Stimulated activated CD4-positive, alpha-beta T cell treated with anti-CD3 and anti-CD28 coated beads, Interleukin-15, amount 100 ng/mL, for 48 hours (primary cell): ENCODE measurements around the gene LZTS2.
"Not testable (repeated sequence)": the region's sequence is repeated elsewhere in the genome, so short reads cannot be mapped to it uniquely, and the experiment has no call there.

ENCODE experiments used
- DNase-seq, 2 donors: peaks; one replicate each; pipeline ENCODE4 v3.0.0-alpha.2; 2020; ENCODE audit warnings: low read depth in 2 of 2

Gene LZTS2

DNA sequence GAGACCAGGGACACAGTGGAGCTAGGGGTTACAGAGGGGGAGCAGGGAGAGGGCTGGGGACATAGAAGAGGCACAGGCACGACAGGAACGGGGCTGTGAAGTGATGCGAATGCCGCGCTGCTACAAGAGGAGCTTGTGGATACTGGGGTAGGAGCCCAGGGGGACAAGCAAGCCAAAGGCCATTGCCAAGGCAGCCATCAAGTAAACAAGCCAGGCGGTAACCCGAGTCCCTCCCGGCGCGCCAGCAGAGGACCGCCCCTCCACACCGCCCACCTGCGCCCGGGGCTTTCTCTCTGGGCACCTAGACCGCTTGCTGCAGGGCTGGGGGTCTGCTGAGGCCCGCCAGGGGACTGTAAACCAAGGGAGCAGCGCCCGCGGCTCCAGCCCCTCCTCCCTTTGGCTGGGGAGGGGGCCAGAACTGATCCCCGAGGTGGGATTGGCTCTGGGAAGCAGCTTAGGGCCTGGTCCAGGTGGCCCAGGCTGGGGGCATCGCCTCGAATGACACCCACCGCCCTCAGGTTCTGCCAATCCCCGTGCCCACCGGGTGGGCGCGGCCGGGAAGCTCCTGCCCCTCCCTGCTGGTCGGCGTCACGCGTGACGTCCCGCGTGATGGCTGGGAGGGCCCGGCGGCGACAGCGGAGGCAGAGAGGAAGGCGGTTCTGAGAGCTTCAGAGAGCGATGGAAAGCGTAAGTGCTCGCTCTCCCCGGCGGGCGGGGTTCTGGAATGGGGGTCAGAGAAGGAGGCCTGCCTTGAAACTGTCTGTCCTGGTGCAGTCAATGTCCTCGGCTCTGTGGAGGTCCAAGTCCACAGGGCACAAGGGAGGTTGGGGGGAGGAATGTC is 32.4 kb downstream of the LZTS2 start:
- peak; percentile 52 to 67 for DNase-seq

DNA sequence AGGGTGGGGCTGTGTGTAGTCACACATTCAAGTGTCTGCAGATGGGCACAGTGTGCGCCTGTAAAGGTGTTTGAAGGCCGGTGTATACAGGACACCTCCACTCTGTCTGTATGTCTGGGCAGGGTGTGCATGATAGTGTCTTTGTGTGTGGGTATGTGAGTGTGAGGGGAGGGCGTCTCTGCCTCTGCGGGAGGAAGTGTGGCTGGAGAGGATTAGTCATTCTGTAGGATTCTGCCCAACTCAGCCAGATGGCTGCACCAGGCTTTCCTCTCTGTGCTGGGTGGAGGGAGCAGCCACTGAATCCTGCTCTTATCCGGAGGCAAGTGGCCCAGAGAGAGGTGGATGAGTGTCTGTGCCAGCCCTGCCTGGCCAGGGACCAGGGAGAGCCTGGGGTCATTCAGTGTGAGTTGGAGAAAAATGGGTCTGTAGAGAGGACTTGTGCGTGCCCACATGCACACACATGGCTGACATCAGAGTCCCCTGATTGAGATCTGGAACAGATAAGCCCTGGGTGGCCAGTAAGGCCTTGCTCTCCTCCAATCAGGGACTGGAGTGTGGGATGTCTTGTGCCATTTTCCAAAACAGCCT is 33.1 kb downstream of the LZTS2 start:
- DNase-seq: peak; percentile 25 to 35

DNA sequence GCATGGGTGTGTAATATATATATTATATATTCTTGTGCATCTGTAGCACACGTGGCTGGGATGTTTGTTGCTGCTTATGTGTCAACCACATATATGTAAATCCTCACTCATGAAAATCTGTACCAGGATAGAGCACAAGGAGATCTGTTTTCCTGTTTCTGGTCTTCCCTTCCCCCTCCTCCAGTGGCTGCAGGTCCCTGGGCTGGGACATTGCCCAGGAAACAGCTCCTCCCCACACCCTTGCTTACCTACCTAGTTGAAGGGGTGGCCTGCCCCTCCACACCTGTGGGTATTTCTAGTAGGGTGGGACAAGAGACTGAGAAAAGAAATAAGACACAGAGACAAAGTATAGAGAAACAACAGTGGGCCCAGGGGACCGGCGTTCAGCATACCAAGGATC is 33.7 kb downstream of the LZTS2 start:
- no peak for DNase-seq

DNA sequence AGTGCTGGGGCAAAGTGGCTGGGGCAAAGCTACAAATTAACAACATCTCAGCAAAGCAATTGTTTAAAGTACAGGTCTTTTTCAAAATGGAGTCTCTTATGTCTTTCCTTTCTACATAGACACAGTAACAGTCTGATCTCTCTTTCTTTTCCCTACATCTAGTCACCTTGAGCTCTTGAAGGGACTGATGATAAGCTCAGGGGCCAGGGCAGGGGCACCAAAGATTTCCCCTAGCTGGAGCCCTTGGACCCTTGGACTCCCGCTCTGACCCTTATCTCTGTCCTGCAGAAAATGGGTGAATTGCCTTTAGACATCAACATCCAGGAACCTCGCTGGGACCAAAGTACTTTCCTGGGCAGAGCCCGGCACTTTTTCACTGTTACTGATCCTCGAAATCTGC is 34.8 kb downstream of the LZTS2 start:
- not testable (repeated sequence) for DNase-seq

DNA sequence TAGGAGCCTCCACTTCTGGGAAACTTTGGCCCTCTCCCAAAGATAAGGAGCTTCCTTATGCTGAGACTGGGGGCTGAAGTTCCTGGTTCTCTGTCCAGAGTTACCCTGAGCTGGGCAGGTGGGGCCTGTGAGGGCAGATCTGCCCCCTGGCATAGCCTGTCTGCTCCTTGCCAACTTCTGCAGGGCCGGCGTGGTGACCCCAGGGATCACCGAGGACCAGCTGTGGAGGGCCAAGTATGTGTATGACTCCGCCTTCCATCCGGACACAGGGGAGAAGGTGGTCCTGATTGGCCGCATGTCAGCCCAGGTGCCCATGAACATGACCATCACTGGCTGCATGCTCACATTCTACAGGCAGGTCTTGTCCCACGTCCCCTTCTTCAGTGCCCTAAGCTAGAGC is 35.7 kb downstream of the LZTS2 start:
- DNase-seq: no peak

DNA sequence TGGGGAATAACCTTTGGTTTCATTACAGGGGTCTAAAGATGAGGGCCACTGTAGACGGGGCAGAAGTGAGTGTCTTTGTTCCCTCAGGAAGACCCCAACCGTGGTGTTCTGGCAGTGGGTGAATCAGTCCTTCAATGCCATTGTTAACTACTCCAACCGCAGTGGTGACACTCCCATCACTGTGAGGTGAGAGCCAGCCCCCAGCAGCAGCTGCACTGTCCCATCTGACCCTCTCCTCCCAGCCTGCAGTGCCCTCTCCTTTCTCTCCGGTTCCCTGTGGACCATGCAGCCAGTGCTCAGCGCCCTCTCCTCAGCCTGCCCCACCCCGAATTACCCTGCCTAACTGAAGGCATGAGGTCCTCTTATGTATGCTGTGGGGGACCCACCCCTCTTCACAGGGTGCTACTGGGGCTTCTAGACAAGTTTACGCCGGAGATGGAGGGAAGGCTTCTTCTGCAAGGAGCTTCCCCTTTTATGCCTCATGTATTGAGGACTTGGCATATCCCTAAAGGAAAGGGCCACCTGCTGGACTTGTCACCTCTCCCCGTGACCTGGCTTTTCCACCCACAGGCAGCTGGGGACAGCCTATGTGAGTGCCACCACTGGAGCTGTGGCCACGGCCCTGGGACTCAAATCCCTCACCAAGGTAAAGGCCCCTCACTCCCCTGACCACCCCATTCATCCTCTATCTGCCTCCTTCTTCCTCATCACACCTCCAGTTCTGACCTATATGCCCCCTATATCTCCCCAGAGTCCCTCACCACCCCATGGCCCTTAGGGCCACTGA is 36.5 kb downstream of the LZTS2 start:
- DNase-seq: no peak

DNA sequence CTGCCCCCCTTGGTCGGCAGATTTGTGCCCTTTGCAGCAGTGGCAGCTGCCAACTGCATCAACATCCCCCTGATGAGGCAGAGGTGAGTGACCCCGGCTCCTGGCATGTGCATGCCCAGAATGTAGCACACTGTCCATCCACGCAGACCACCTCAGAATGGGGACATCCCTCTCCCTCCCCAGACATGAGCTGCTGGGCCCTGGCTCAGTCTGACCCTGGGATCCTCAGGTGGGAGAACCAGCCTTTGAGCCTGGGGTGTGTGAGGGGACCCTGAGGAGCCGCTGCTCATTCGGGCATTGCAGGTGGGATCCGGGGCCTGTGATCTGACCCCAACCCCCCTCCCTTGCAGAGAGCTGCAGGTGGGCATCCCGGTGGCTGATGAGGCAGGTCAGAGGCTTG is 37.1 kb downstream of the LZTS2 start:
- DNase-seq: no peak

DNA sequence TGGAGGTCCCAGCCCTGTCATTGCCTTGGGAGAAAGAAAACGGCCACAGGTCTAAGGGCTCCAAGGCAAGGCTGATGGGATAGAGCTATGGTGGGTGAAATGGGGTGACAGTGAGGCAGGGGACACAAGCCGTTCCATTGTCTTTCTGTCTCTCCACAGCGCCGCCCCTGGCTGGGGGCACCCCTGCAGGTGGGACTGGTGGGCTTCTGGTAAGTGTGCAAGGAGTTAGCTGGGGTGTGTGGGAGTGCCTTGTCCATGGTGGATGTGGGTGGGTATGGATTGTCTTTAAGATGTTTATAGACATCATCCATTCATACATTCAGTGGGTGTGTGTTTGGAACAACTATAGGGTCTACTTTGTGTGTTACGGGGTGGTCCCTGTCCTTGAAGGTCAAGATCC is 38.9 kb downstream of the LZTS2 start:
- no peak for DNase-seq

DNA sequence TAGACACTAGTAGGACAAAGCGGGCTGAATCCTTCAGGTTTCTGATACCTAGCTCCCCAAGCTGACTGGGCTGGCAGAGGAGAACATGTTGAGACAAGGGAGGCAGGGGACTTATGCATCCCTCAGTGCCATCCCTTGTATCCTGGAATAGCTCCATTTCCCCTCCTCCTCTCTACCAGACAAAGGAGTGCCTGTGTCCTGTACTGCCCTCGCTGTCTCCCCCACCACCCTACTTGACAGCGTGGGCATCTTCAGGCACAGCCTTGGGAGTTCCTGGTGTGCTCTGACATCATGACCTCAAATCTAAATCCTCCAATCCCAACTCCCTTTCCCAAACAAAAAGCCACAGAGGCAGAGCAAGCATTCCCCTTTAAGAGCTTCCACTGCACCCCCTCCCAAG is 40.5 kb downstream of the LZTS2 start:
- no peak for DNase-seq

DNA sequence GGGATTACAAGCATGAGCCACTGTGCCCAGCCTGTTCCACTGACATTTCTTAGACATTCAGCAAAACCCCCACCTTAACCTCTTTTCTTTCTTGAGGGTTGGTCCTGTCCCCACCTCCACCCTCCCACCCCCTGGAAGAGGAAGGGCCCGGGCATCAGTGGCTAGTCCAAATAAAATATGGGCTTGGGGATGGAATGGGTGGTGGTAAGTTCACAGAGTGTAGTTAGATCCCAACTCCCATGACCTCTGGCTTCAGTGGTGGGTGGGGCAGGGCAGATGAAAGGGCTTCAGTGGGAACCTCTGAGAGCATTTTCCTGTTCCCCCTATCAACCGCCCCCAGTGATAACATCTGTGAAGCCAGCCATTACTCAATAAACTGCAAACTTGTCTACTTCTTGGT is 41.2 kb downstream of the LZTS2 start:
- no peak for DNase-seq

DNA sequence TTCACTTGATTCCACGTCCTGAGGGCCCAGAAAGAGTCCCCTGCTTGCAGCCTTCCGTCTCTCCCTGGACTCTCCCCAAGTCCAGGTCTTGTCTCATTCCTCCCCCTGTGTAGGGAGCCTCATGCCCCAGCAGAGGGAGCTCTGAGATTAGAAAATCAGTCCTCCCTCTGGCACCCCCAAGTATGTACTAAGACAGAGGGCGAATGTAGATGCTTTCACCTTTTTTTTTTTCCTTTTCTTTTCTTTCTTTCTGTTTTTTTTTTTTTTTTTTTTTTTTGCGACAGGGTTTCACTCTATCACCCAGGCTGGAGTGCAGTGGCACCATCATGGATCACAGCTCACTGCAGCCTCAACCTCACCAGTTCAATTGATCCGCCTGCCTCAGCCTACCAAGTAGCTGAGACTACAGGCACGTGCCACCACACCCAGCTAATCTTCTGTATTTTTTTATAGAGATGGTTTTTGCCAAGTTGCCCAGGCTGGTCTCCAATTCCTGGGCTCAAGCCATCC is 41.7 kb downstream of the LZTS2 start:
- DNase-seq: peak in 1 of 2 donors; percentile 63

DNA sequence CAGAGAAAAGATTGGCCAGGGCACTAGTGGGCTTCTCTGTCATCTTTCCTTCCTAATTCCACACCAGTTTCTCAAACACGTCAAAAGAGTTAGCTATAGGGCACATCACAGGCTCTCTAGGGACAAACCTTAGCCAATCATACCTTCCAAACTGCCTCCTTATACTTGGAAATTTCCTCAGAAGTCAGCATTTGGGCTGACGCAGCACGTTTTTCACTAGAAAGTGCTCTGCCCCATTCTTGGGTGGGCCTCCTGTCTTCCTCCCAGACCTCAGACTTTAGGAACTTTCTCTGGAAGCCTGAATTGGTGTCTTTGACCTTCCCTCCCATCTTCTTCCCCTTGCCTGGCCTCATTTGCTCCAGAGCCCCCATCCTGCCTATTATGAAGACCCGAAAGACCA is 42.5 kb downstream of the LZTS2 start:
- DNase-seq: no peak

DNA sequence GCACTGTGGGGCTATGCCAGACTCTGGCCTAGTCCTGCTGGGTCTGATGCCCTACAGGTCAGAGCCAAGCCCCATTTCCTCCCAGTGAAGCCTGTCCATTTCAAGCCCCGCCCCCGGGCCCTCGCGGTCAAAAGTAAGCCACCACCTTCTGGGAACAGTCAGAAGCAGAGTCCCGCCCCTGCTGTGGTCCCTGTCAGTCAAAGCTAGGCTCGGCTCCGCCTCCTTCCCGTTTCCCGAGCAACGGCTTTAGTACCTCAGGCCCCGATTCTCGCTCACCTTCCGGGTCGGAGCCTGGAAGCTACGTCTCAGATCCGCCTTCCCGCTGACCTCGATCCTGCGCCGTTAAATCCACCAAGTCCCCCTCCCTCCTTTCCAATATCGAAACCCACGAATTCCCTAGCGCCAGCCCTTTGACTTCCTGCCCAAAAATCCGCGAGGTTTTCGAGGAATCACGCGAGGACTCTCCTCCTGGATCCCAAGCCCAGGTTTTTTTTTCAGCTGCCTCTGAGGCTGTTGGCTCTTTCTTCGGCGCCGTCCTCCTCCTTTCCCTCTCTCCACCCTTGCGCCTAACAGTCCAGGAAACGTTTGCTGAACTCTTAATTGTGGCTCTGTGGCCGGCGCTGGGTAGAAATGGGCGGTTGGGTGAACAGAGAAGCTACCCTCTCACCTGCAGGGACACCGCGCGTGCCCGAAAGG is 43.2 kb downstream of the LZTS2 start:
- peak; percentile 80 to 89 for DNase-seq

DNA sequence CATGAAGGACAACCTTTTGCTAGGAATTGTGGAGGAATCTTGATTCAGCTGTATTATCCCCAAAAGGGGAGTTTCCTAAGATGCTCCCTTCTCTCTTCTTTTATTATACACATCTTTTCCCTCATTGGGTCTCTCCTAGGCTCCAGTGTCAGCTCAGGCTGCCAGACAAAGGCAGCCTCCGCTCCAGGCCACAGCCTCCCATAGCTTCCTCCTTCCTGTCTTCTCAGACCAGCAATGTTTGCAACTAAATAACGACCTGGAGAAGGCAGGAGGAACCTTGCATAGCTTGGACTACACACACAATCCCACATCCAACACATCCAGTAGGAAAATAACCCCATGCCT is 43.7 kb downstream of the LZTS2 start:
- no peak for DNase-seq

DNA sequence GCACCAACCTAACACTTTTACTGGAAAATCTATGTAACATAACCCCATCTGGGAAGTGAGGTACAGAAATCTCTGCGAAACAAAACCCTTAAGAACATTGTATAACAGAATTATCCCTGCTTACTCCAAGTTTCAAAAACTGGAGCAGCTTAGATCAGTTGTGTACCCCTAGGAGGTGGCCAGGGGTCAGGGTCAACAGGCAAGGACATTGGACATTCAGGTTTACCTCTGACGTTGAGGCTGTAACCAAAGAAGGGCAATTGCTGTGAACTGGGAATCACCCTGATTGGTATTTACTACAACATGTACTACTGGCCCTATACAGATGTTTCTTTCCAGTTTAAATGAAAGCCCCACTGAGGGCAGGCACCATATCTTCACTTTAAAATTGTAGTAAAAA is 44.5 kb downstream of the LZTS2 start:
- no peak for DNase-seq

DNA sequence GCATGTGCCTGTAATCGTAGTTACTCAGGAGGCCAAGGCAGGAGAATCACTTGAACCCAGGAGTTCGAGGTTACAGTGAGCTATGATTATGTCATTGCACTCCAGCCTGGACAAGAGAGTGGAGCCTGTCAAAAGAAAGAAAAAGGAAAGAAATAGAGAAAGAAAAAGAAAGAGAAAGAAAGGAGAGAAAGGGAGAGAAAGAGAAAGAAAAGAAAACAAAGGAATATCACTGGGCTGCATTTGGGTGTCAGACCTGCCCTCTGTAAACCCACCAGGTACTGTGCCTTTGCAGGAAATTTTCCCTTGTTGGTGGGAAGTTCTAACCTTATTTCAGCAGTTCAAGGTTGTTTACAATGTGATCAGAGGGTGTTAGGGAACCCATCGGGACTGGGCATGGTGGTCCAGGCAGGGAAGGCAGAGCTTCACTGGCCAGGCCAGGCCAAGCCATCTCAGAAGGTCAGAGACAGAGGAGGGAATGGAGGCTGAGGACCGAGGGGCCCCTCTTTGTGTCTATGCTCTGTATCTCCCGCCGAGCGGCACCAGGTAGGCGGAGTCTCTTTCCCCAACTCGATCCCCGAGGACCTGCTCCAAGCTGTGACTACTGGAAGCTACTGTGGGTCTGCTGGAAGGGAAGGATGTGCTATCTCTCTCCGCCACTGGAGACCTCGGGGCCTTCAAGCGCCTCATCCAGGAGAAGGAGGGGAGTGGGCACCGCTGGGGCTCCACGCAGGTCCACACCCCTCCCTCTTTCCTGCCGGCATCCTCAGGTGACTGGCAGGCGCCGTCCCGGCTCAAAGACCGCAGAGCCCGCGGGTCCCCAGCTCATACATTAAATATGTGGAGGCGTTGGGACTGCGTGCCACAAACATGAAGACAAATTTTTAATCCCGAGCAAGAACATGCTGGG is 47.0 kb downstream of the LZTS2 start:
- no peak for DNase-seq

DNA sequence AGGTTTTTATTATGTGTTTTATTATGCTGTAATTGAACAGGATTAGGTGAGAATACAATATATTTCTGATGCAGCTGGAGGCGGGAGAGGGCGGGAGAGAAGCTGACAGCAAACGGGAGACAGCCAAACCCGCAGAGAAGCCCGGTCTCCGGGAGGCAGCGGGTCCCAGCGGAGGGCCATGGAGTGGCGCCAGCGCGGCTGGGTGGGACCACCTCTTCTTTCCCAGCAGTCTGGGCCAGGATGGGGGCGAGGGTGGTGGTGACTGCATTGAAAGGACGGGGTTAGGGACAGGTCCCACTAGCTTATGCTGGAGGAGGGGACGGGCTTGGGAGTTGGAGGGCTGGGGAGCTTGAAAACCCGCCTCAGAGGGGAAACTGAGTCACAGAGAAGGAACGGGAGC is 47.7 kb downstream of the LZTS2 start:
- DNase-seq: no peak

DNA sequence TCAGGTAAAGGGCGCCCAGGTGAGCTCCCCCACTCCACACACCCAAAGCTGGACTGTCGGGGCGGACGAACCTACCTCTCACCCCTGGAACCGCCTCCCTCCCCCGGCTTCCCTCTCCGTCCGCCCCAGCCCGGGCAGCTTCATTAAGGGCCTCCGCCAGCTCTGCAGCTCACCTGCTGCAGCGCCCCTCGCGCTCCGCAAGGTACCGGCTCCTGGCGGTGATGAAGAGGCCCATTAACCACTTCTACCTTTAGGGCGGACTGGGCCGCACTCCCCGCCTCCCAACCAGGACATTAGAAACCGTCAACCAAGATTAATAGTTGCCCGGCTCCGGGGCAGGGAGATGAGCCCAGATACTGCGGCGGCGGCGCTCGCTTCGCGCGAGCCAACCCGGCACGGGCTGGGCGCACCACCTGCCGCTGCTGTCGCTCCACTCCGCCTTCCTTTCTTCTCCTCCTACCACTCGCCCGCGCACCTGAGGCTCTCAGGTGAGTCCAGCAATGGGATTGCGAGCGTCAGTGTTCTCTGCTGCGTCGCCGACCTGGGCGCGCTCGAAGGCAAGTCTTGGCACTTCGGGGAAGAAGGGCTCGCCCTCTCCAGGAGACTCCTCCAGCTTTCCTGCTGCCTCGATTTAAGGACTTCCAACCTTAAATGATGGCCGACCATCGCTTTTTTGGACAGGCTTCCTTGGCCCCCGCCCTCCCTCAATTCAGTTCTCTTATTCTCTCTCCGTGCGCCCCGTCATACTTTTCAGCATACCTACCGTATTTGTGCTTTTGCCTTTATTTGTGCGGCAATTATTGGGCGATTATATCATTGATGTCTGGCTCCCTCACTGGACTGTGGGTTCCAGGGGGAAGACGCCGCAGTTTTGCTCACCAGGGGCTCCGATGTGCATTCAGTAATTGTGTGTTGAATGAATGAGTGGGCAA is 48.6 kb downstream of the LZTS2 start:
- DNase-seq: no peak

DNA sequence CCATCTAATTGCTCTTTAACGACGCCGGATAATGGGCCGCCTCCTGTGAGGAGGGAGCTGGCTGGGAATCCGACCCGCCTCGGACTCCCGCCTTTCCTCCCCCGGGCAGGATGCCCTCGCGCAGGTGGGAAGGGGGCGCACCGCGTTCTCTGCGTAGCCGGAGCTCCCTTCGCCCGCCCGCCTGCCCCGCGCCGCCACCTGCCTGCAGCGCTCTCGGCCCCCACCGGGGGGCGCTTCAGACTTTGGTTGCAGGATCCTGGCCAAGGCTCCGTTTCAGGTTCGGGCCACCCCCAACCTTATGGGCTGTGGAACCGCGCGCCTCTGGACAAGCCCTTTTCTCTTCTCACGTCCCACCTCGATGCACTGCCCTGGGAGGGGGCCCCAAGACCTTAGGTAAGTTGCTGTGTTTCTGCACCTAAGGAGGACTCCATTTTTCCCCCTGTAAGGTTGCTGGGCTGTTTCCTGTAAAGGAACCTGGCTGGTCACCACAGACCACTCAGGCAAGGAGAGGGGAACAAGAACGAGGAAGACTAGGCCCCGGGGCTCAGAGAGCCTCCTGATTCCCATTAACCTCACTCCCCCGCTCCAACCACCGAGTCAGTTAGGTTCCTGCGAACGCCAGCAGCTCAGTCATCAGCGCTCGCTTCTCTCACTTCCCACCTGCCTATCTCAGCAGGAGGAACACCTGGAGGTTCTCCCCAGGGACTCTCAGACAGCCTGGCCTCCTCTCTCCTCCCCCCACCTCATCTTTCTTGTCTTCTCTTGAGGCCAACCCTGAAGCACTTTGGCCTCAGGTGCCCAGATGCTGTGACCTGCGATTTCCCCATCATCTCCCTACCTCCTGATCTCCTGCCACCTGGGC is 50.8 kb downstream of the LZTS2 start:
- peak in 1 of 2 donors; percentile 74 for DNase-seq
